Measurements from ENCODE around the gene NUDT1. TPM values are rescaled to one million over a fixed set of nuclear protein-coding genes. Genes with fewer than 3 reads are reported as not detected.

NUDT1 gene
- total and polyA plus RNA-seq, 7 experiments from 2014 or later, result 14.0 to 77.7 (median 22.7) TPM

- Mint-ChIP-seq H3K36me3 (peaks cover 0 to 9% (median 3%) of the 10 kb centered on the region in 5 donors), H3K27me3 (no peaks in the 10 kb centered on the region), H3K4me1 (peaks cover 0 to 8% (median 5%) of the 10 kb centered on the region in 7 donors), H3K27ac (no peak overlapping the region), H3K9me3 (no peaks in the 10 kb centered on the region), H3K4me3 (no peak overlapping the region)
- ChIA-PET POLR2A (no interaction called here), CTCF (no interaction called here)
- no peak overlapping the region for H3K27ac ChIP-seq (ENCODE audit: low read depth, low read length)
- no peak overlapping the region for H3K4me3 ChIP-seq (ENCODE audit: low read length)
- H3K36me3 ChIP-seq (ENCODE audit: control insufficient read depth in 2 of 3, insufficient read depth in 3 of 3, low read length in 3 of 3), result peaks cover 0 to 13% (median 0%) of the 10 kb centered on the region in 3 experiments
- peaks cover 0 to 2% of the 10 kb centered on the region in 2 donors for H3K4me1 ChIP-seq (ENCODE audit: control insufficient read depth in 2 of 2, insufficient read depth in 2 of 2, low read length in 2 of 2)
- intact Hi-C loops (cut with micrococcal nuclease), result no loop called here
- no peaks in the 10 kb centered on the region for H3K27me3 ChIP-seq (ENCODE audit: control insufficient read depth in 2 of 2, insufficient read depth in 2 of 2, low read length in 2 of 2)
- H3K9me3 ChIP-seq (ENCODE audit: control insufficient read depth in 2 of 3, low read length in 3 of 3), result no peaks in the 10 kb centered on the region
- ATAC-seq, result no peak
- no peak for DNase-seq
These were observed 13.4 kb downstream of the NUDT1 start for GRCh38 chr7:2255145-2256139.

DNA sequence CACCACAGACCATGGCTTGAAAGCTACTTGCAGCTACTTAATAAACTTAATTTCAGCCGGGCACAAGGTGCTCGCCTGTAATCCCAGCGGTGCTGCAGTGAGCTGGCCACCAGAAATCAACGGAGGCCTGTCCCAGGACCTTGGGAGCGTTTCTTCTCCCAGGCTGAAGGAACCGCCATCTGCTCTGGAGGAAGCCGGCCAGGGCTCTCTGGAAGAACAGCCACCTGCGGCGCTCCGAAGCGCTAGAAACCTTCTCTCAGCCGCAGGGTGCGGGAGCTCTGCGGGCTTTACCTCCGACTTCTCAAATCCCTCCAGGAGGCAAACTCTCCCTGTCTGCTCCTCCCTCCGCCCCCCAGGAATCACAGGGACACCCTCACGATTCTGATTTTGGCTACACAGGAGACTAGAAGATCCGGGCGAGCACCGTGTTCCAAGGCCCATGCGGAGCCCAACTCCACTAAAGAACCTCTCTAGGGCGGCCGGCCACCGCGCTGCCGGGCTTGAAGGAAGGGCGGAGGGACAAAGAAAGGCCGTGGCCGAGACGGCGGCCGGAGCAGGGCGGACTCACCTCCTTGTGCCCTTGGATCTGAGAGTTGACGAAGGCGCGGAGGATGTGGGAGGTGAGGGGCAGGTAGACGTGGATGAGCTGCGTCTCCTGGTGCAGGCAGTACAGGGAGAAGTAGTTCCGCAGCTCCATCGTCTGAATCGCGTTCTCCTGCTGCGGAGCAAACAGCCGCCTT, 14.4 kb downstream of the NUDT1 start:
- ATAC-seq (no peak), DNase-seq (no peak)
- Histone ChIP-seq H3K4me1 (ENCODE audit: control insufficient read depth in 2 of 2, insufficient read depth in 2 of 2, low read length in 2 of 2) (peaks cover 0 to 2% of the 10 kb centered on the region in 2 donors), H3K27me3 (ENCODE audit: control insufficient read depth in 2 of 2, insufficient read depth in 2 of 2, low read length in 2 of 2) (no peaks in the 10 kb centered on the region), H3K9me3 (ENCODE audit: control insufficient read depth in 2 of 3, low read length in 3 of 3) (no peaks in the 10 kb centered on the region), H3K36me3 (ENCODE audit: control insufficient read depth in 2 of 3, insufficient read depth in 3 of 3, low read length in 3 of 3) (peaks cover 0 to 10% (median 0%) of the 10 kb centered on the region in 3 experiments), H3K27ac (ENCODE audit: low read depth, low read length) (no peak overlapping the region), H3K4me3 (ENCODE audit: low read length) (no peak overlapping the region)
- H3K36me3 Mint-ChIP-seq, result peaks cover 0 to 9% (median 1%) of the 10 kb centered on the region in 5 donors
- ChIA-PET CTCF (no interaction called here), POLR2A (no interaction called here)
- peaks cover 2 to 12% (median 9%) of the 10 kb centered on the region in 7 donors for H3K4me1 Mint-ChIP-seq
- intact Hi-C loops (cut with micrococcal nuclease), result no loop called here
- H3K9me3 Mint-ChIP-seq, result no peaks in the 10 kb centered on the region
- no peak overlapping the region for H3K4me3 Mint-ChIP-seq
- no peaks in the 10 kb centered on the region for H3K27me3 Mint-ChIP-seq
- H3K27ac Mint-ChIP-seq, result no peak overlapping the region

GRCh38 chr7:2257046-2257551, 15.1 kb downstream of the NUDT1 start:
- CTCF ChIA-PET, result no interaction called here
- Histone ChIP-seq H3K9me3 (ENCODE audit: control insufficient read depth in 2 of 3, low read length in 3 of 3) (no peaks in the 10 kb centered on the region), H3K27ac (ENCODE audit: low read depth, low read length) (no peak overlapping the region), H3K4me1 (ENCODE audit: control insufficient read depth in 2 of 2, insufficient read depth in 2 of 2, low read length in 2 of 2) (peaks cover 0 to 2% of the 10 kb centered on the region in 2 donors), H3K36me3 (ENCODE audit: control insufficient read depth in 2 of 3, insufficient read depth in 3 of 3, low read length in 3 of 3) (peaks cover 0 to 10% (median 0%) of the 10 kb centered on the region in 3 experiments), H3K4me3 (ENCODE audit: low read length) (no peak overlapping the region), H3K27me3 (ENCODE audit: control insufficient read depth in 2 of 2, insufficient read depth in 2 of 2, low read length in 2 of 2) (no peaks in the 10 kb centered on the region)
- H3K4me1 Mint-ChIP-seq, result peaks cover 8 to 19% (median 11%) of the 10 kb centered on the region in 7 donors
- H3K4me3 Mint-ChIP-seq, result no peak overlapping the region
- intact Hi-C loops (cut with micrococcal nuclease), result no loop called here
- no peak for ATAC-seq
- DNase-seq, result no peak
- POLR2A ChIA-PET, result no interaction called here
- H3K27me3 Mint-ChIP-seq, result no peaks in the 10 kb centered on the region
- H3K9me3 Mint-ChIP-seq, result no peaks in the 10 kb centered on the region
- H3K36me3 Mint-ChIP-seq, result peaks cover 0 to 9% (median 1%) of the 10 kb centered on the region in 5 donors
- no peak overlapping the region for H3K27ac Mint-ChIP-seq

GRCh38 chr7:2257651-2258050, 15.6 kb downstream of the NUDT1 start:
- POLR2A ChIA-PET, result no interaction called here

GRCh38 chr7:2258661-2259365, 16.8 kb downstream of the NUDT1 start:
- DNase-seq, result no peak
- H3K36me3 Mint-ChIP-seq, result peaks cover 0 to 9% (median 1%) of the 10 kb centered on the region in 5 donors
- H3K4me3 ChIP-seq (ENCODE audit: low read length), result no peak overlapping the region
- ChIA-PET CTCF (no interaction called here), POLR2A (no interaction called here)
- intact Hi-C loops (cut with micrococcal nuclease), result no loop called here
- no peak overlapping the region for H3K27ac ChIP-seq (ENCODE audit: low read depth, low read length)
- peaks cover 6 to 20% (median 10%) of the 10 kb centered on the region in 7 donors for H3K4me1 Mint-ChIP-seq
- H3K27me3 Mint-ChIP-seq, result no peaks in the 10 kb centered on the region
- ATAC-seq, result peak; percentile 45
- H3K9me3 ChIP-seq (ENCODE audit: control insufficient read depth in 2 of 3, low read length in 3 of 3), result no peaks in the 10 kb centered on the region
- H3K27me3 ChIP-seq (ENCODE audit: control insufficient read depth in 2 of 2, insufficient read depth in 2 of 2, low read length in 2 of 2), result no peaks in the 10 kb centered on the region
- H3K4me1 ChIP-seq (ENCODE audit: control insufficient read depth in 2 of 2, insufficient read depth in 2 of 2, low read length in 2 of 2), result no peaks in the 10 kb centered on the region
- no peak overlapping the region for H3K27ac Mint-ChIP-seq
- H3K9me3 Mint-ChIP-seq, result no peaks in the 10 kb centered on the region
- peaks cover 0 to 13% (median 0%) of the 10 kb centered on the region in 3 experiments for H3K36me3 ChIP-seq (ENCODE audit: control insufficient read depth in 2 of 3, insufficient read depth in 3 of 3, low read length in 3 of 3)
- H3K4me3 Mint-ChIP-seq, result no peak overlapping the region

More at GRCh38 chr7:2257651-2258050, 15.6 kb downstream of the NUDT1 start:
- H3K27me3 ChIP-seq (ENCODE audit: control insufficient read depth in 2 of 2, insufficient read depth in 2 of 2, low read length in 2 of 2), result no peaks in the 10 kb centered on the region
- H3K27ac Mint-ChIP-seq, result no peak overlapping the region
- H3K4me1 Mint-ChIP-seq, result peaks cover 8 to 20% (median 11%) of the 10 kb centered on the region in 7 donors
- H3K36me3 Mint-ChIP-seq, result peaks cover 0 to 9% (median 1%) of the 10 kb centered on the region in 5 donors
- peaks cover 0 to 2% of the 10 kb centered on the region in 2 donors for H3K4me1 ChIP-seq (ENCODE audit: control insufficient read depth in 2 of 2, insufficient read depth in 2 of 2, low read length in 2 of 2)
- H3K4me3 ChIP-seq (ENCODE audit: low read length), result no peak overlapping the region
- no peaks in the 10 kb centered on the region for H3K9me3 Mint-ChIP-seq
- peaks cover 0 to 13% (median 0%) of the 10 kb centered on the region in 3 experiments for H3K36me3 ChIP-seq (ENCODE audit: control insufficient read depth in 2 of 3, insufficient read depth in 3 of 3, low read length in 3 of 3)
- DNase-seq (no peak), ATAC-seq (no peak)
- H3K9me3 ChIP-seq (ENCODE audit: control insufficient read depth in 2 of 3, low read length in 3 of 3), result no peaks in the 10 kb centered on the region
- intact Hi-C loops (cut with micrococcal nuclease), result no loop called here
- no peak overlapping the region for H3K27ac ChIP-seq (ENCODE audit: low read depth, low read length)
- H3K27me3 Mint-ChIP-seq, result no peaks in the 10 kb centered on the region
- H3K4me3 Mint-ChIP-seq, result no peak overlapping the region
- CTCF ChIA-PET, result no interaction called here

DNA sequence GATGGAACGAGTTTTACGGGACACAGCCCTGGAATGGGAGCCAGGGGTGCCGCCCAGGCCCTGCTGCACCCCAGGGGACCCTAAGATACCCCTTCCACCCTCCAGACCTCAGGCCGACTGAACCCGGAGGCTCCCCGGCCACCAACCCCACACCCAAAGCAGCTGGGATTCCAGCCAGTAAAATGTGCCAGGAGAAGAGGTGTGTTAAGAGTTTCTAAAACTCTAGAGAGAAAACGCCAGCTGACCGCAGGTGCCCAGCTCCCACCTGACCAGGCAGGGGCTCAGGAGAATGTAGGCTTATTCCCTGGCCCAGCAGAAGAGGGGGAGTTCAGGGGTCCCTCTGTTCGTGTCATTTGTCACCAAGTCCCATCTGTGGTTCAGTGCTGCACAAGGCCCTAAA, 17.5 kb downstream of the NUDT1 start:
- ATAC-seq, result no peak
- no peak for DNase-seq
- Mint-ChIP-seq H3K27me3 (no peaks in the 10 kb centered on the region), H3K36me3 (peaks cover 3 to 15% (median 5%) of the 10 kb centered on the region in 5 donors), H3K27ac (peak overlapping the region in 2 of 9 donors; percentile 45 to 71), H3K4me3 (peak overlapping the region in 1 of 10 donors; percentile 19), H3K9me3 (no peaks in the 10 kb centered on the region), H3K4me1 (peaks cover 6 to 20% (median 10%) of the 10 kb centered on the region in 7 donors)
- Histone ChIP-seq H3K27ac (ENCODE audit: low read depth, low read length) (no peak overlapping the region), H3K9me3 (ENCODE audit: control insufficient read depth in 2 of 3, low read length in 3 of 3) (no peaks in the 10 kb centered on the region), H3K36me3 (ENCODE audit: control insufficient read depth in 2 of 3, insufficient read depth in 3 of 3, low read length in 3 of 3) (peaks cover 0 to 6% (median 0%) of the 10 kb centered on the region in 3 experiments), H3K27me3 (ENCODE audit: control insufficient read depth in 2 of 2, insufficient read depth in 2 of 2, low read length in 2 of 2) (no peaks in the 10 kb centered on the region), H3K4me3 (ENCODE audit: low read length) (no peak overlapping the region), H3K4me1 (ENCODE audit: control insufficient read depth in 2 of 2, insufficient read depth in 2 of 2, low read length in 2 of 2) (no peaks in the 10 kb centered on the region)
- intact Hi-C loops (cut with micrococcal nuclease), result no loop called here
- CTCF ChIA-PET, result no interaction called here
- POLR2A ChIA-PET, result no interaction called here
